Mammary epithelial cell (primary cell): ENCODE results near the gene CSNK1G2.

Experiments
- EZH2 ChIP-seq: IDR thresholded peaks from 2 replicates; pipeline ENCODE4 v1.6.1; 2012; ENCODE audit warnings: low read length, inconsistent platforms, borderline replicate concordance
- TF ChIP-seq, protein P1 (sequence below), 2 donors: IDR thresholded peaks in 1 of 2; conservative IDR thresholded peaks in 1 of 2; 2 replicates each; pipeline ENCODE4 v1.5.1; 2011 to 2012; ENCODE audit warnings: inconsistent platforms in 2 of 2, low read length in 2 of 2, mild to moderate bottlenecking in 2 of 2, control low read depth in 1 of 2, low read depth in 1 of 2; ENCODE audit not compliant: insufficient read depth in 1 of 2; ENCODE audit errors: extremely low read depth in 1 of 2

DNA sequence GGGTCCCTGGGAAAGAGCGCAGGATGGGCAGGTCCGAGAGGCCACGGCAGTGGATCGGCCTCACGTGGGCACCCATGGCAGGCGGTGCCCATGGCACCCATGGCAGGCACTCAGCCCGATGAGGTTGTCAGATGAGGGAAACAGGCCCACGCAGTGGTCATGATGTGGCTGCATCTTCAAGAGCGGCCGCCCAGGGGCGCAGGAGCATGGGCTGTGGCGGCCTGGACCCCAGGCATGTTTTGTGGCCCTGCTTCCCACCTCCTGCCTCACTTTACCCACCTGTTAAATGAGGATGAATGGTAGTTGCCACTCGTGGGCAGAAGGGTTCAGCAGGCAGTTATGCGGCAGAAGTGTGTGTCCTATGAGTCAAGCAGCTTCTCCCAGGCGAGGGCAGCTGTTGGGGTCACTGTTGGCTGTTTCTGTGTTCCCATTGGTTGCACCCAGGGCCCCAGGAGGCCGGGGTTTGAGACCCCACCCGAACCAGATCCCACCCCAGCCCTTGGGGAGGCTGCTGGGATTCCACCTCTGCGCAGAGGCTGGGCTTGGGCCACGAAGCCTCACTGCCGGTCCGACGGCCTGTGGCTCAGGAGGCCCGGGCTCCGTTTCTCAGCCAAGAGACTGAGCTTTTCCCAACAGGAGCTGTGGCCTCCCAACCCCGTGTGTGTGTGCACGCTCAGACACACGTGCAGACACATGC is 30.0 kb downstream of the CSNK1G2 start:
- TF ChIP-seq, protein P1, sequence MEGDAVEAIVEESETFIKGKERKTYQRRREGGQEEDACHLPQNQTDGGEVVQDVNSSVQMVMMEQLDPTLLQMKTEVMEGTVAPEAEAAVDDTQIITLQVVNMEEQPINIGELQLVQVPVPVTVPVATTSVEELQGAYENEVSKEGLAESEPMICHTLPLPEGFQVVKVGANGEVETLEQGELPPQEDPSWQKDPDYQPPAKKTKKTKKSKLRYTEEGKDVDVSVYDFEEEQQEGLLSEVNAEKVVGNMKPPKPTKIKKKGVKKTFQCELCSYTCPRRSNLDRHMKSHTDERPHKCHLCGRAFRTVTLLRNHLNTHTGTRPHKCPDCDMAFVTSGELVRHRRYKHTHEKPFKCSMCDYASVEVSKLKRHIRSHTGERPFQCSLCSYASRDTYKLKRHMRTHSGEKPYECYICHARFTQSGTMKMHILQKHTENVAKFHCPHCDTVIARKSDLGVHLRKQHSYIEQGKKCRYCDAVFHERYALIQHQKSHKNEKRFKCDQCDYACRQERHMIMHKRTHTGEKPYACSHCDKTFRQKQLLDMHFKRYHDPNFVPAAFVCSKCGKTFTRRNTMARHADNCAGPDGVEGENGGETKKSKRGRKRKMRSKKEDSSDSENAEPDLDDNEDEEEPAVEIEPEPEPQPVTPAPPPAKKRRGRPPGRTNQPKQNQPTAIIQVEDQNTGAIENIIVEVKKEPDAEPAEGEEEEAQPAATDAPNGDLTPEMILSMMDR (conservative IDR thresholded peaks at IDR 0.05 in 1 of 2, IDR thresholded peaks at IDR 0.05 in 1 of 2; ENCODE audit: extremely low read depth in 1 of 2, insufficient read depth in 1 of 2, low read depth in 1 of 2, low read length in 2 of 2), result no peak
- no peak for TF ChIP-seq EZH2
